GM21526 (cell line): ENCODE data around the gene CRHR2.

Experiments
- ATAC-seq: cut with Tn5 transposase; IDR thresholded peaks from one replicate; pipeline ENCODE4 v1.9.1; 2021; ENCODE audit warnings: moderate library complexity; ENCODE audit not compliant: unreplicated experiment, low FRiP score

The CRHR2 gene

GRCh38 chr7:30683816-30684215, 1.6 kb upstream of the CRHR2 start:
- no peak for ATAC-seq

- no peak for ATAC-seq
Measured at GRCh38 chr7:30683306-30683705, 1.1 kb upstream of the CRHR2 start.

DNA sequence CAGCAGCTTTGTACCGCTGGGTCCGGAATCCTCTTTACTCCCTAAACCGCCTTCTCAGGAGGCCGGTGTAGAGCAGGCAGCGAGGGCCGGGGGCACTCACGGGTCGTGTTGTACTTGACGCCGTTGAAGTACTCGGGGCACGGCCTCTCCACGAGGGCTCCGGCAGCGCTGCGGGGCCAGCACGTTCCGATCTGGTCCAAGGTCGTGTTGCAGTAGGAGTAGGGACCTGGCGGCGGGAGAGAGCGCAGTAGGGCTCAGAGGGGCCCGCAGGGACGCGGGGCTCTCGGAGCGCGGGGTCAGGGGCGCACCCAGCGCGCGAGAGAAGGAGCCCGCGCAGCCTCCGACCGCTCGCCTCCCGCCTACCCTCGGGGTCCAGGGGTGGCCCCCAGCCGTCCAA, 443 bp downstream of the CRHR2 start:
- ATAC-seq, result no peak

GRCh38 chr7:30681331-30681797, 892 bp downstream of the CRHR2 start:
- ATAC-seq, result no peak

DNA sequence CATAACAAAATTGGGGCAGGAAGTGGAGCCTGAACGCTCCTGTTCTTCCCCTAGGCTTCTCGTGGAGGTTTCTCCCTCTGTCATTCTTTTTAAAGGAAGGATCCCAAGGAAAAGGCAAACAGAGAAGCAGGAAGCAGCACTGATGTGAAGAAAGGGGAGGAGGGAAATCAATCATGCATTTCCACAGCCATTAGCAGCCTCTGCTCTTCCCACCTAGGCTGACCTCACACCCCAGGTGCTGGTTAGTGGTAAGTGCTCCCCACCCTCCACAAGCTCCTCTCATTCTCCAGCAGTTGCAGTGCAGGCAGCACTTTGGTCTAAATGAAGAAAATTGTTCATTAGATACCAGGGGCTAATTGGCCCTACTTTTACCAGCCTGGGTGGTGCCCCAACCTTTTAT, 2.6 kb downstream of the CRHR2 start:
- no peak for ATAC-seq

- ATAC-seq, result no peak
Measured at GRCh38 chr7:30678805-30679204, 3.5 kb downstream of the CRHR2 start.

GRCh38 chr7:30674876-30675275, 7.4 kb downstream of the CRHR2 start:
- ATAC-seq, result no peak

GRCh38 chr7:30674420-30674819, 7.8 kb downstream of the CRHR2 start:
- ATAC-seq, result no peak

- no peak for ATAC-seq
Measured at GRCh38 chr7:30671793-30672465, 10.3 kb downstream of the CRHR2 start.

DNA sequence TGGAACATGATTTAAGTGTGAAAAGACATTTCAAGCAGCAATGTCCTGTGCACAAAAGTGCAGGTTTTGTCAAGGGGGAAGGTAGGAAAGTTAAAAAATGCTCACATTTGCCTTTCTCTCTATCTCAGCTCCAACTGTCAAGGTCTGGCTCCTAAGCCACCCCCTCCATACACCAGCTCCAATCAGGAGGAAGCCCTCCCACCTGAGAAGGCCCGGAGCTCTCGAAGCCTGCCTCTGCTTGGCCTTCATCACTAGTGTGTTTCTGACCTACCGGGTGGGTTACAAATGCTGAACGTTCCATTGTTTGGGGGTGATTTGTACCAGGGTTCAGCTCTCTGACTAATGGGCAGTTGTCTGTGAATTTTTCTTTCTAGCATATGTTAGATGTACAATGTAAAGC, 14.2 kb downstream of the CRHR2 start:
- no peak for ATAC-seq

- ATAC-seq, result no peak
Measured at GRCh38 chr7:30667172-30667571, 15.1 kb downstream of the CRHR2 start.

GRCh38 chr7:30665449-30665848, 16.8 kb downstream of the CRHR2 start:
- no peak for ATAC-seq

DNA sequence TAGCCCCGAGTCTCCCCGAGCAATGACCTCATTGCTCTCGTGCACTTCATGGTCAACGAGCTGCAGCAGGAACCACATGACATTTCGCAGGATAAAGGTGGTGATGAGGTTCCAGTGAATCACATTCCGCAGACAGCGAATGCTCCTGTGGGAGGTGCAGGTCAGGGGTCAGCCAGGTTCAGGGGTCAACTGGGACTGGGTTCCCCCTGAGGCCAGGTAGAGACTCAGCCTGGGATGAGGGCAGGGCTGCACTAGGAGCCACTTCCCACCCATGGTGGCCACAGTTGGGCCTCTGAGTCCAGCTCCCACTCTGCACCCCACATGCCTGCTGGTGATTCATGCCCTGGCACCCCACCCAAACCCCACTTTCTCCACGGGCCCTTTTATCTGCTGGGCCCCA, 17.2 kb downstream of the CRHR2 start:
- no peak for ATAC-seq

GRCh38 chr7:30664184-30664885, 17.9 kb downstream of the CRHR2 start:
- ATAC-seq, result no peak

GRCh38 chr7:30663414-30663813, 18.8 kb downstream of the CRHR2 start:
- ATAC-seq, result no peak

- no peak for ATAC-seq
Measured at GRCh38 chr7:30662431-30662939, 19.8 kb downstream of the CRHR2 start.

DNA sequence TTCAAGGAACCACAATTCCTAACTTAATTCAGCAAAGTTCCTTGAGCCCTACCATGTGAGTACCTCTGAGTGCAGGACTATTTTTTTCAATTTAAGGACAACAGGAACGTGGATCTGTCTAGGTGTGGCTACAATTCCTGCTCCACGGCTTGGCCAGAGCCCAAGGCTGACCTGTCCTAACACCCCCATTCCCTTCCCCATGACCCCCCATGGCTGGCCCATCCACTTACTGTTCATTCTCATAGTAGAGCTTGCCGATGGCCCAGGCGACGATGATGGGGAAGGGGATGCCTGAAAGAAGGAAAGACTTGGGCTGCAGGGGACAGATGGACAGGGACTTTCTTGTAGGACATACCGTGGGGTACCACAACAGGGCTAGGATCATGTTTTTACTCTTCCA, 20.3 kb downstream of the CRHR2 start:
- ATAC-seq, result no peak

DNA sequence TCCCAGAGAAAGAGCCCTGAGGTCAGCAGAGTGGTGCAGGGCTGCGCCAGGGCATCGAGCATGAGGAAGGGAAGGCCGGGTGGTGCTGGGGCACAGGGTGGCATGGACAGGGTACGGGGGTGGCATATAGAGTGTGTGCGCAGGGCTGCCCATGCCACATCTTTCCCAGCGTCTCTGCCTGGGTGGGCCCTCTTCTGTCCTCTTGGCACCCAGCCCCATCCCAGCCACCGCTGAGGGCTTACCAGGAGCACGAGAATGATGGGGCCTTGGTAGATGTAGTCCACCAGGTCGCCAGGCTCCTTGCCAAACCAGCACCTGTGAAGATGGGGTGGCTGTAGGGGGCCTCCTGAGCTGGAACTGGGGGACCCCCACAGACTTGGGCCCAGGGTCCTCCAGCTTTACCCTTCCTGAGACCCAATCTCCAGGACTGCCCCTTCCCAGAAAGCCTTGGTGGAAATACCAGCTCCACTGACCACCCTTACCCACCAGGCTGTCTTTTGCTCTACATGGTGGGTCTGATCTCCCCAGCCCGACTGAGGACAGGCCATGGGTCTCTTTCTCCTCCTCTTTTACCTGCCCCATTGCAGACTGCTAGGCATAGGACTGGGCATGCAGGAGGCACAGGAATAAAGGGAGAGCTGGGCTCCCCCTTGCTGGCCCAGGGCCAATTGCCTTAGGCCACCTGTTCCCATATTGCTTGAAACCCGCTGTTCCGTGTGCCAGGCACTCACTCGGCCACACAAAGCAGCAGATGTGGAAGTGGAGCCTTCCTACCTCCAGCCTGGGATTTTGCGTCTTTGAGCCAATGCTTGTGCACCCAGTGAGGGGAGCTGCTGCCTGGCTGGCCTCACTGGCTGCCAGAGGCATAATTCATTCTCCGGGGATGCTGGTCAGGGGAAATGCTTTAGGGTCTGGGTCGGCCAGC, 21.7 kb downstream of the CRHR2 start:
- no peak for ATAC-seq

- no peak for ATAC-seq
Measured at GRCh38 chr7:30659312-30659711, 22.9 kb downstream of the CRHR2 start.

DNA sequence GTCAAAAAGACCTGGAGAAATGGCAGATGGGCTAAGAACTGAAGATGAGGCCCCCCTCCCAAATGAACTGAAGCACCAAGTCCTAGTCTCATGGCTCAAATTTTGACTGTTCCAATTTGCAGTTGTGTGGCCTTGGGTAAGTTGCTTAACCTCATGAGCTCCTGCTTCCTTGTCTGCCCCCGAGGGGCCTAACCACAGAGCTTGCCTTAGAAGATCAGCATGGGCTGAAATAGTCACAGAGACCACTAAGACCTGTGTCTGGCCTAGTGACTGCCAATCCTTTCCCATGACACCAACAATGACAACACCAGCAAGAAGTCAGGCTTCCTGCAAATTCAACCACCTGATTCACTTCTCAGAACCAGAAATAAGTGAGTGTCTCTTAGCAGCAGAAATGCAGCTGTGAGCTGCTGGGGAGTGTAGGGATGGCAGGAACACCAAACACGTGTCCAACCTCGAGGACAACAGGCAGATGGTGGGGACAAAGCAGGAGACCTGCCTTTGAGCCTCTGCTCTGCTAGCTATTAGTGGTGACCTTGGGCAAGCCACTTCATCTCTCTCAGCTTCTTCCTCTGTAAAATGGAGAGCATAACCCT, 23.7 kb downstream of the CRHR2 start:
- no peak for ATAC-seq

DNA sequence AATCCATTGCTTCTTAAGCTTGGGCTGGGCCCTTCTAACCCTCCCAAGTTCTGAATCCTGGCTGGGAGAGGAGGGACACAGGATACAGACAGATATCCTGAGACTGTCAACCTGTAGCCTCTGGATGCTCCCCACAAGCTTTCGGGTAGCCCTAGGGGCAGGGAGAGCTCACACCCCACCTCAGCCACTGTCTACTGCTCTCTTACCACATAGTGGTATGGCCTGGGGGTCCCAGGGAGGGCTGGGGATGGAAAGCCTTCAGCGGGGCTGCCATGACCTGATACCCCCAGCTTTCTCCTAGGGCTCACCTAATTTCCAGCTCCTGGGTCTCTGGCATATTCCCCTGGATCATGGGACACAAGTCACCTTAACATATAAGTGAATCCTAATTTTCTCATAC, 25.1 kb downstream of the CRHR2 start:
- no peak for ATAC-seq
